GM23248 (cell line): Measurements from ENCODE around the gene DDI2.

Source experiments
- EZH2 ChIP-seq: fragments of 200-600 bp; sonication (generic); IDR thresholded peaks from 2 replicates; pipeline ENCODE4 v1.6.1; 2018; ENCODE audit warnings: antibody characterized with exemption, mild to moderate bottlenecking; ENCODE audit not compliant: insufficient read depth, poor library complexity, severe bottlenecking
- EZH2phosphoT487 ChIP-seq: fragments of 200-600 bp; sonication (generic); IDR thresholded peaks from 2 replicates; pipeline ENCODE4 v1.6.1; 2018; ENCODE audit warnings: antibody characterized with exemption, moderate library complexity, mild to moderate bottlenecking, low read depth; ENCODE audit not compliant: insufficient read depth

GRCh38 chr1:15656464-15656863 is 39.2 kb downstream of the DDI2 start:
- no peak for TF ChIP-seq EZH2phosphoT487
- TF ChIP-seq EZH2: no peak
